ENCODE data around the gene SYPL1. TPM values are rescaled to one million over a fixed set of nuclear protein-coding genes. Genes with fewer than 3 reads are reported as not detected.

Gene SYPL1
- total RNA-seq, 2 donors from 2014 or later, result 87.9 to 132 TPM

DNA sequence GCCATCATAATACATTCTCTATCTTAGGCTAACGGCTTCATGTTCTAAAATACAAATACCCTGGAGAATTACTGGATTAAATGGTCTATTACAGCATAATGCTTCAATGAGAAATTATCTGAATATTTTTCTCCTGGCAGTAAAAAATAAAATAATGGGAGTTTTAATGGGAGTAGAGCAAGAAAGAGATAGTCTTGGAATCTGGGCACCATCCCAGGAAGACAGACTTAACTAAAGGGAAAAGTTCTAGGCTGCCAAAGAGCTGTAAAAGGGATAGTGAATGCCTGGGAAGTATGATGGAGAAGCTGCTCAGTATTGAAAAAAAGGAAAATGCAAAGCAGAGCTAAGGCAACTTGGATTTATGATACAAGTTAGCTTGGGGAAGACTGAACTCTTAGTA, 12.1 kb upstream of the SYPL1 start:
- Histone ChIP-seq H3K9me3 (no peaks in the 10 kb centered on the region), H3K36me3 (no peaks in the 10 kb centered on the region), H3K27ac (no peak overlapping the region), H3K27me3 (replicated peaks; ENCODE audit: insufficient read depth) (no peaks in the 10 kb centered on the region), H3K4me1 (replicated peaks) (no peaks in the 10 kb centered on the region), H3K4me3 (no peak overlapping the region)
- no peak for DNase-seq (ENCODE audit: low spot score)
- intact Hi-C loops (cut with DNase I), result no loop called here
- TF ChIP-seq POLR2A (IDR thresholded peaks at IDR 0.05) (no peak), CTCF (IDR thresholded peaks at IDR 0.05) (no peak), POLR2AphosphoS5 (IDR thresholded peaks at IDR 0.05) (no peak)
- WGBS, result 62% methylated on average over 1 of the region's 1 CpG

- TF ChIP-seq POLR2AphosphoS5 (IDR thresholded peaks at IDR 0.05) (no peak), CTCF (IDR thresholded peaks at IDR 0.05) (no peak), POLR2A (IDR thresholded peaks at IDR 0.05) (no peak)
- Histone ChIP-seq H3K9me3 (no peaks in the 10 kb centered on the region), H3K4me3 (no peak overlapping the region), H3K36me3 (no peaks in the 10 kb centered on the region), H3K27ac (no peak overlapping the region), H3K4me1 (replicated peaks) (no peaks in the 10 kb centered on the region), H3K27me3 (replicated peaks; ENCODE audit: insufficient read depth) (no peaks in the 10 kb centered on the region)
- 37% methylated on average over 1 of the region's 1 CpG for WGBS
- no peak for DNase-seq (ENCODE audit: low spot score)
- intact Hi-C loops (cut with DNase I), result no loop called here
These were observed 10.6 kb upstream of the SYPL1 start for GRCh38 chr7:106122713-106123112.

DNA sequence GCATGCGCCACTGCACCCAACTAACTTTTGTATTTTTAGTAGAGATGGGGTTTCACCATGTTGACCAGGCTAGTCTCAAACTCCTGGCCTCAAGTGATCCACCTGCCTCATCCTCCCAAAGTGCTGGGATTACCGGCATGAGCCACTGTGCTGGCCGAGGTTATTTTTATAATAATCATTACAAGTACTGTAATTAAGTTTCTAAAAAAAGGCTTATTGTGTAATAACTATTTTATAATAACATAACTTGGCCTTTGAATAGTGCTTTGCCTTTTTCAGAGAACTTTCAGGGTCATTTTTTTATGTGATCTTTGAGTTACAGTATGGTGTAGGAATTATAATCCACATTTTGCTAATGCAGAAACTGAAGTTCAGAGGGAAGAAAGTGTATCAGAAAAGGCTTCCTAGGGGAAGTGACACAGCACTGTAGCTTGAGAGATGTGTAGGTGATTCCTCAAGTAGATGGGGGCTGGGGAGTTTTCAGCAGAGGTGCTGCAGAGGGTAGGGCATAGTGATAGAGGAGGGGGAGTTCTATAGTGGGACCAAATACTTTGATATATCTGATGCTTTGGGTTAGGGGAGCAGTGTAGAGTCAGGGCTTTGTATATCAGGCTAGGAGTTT, 9.2 kb upstream of the SYPL1 start:
- intact Hi-C loops (cut with DNase I), result no loop called here
- no peak for DNase-seq (ENCODE audit: low spot score)
- Histone ChIP-seq H3K27me3 (replicated peaks; ENCODE audit: insufficient read depth) (no peaks in the 10 kb centered on the region), H3K27ac (no peak overlapping the region), H3K4me1 (replicated peaks) (no peaks in the 10 kb centered on the region), H3K9me3 (no peaks in the 10 kb centered on the region), H3K4me3 (no peak overlapping the region), H3K36me3 (no peaks in the 10 kb centered on the region)
- 85% methylated on average over 3 of the region's 3 CpGs for WGBS
- no peak for TF ChIP-seq CTCF (IDR thresholded peaks at IDR 0.05)

- TF ChIP-seq POLR2A (IDR thresholded peaks at IDR 0.05), result no peak
- TF ChIP-seq CTCF (IDR thresholded peaks at IDR 0.05), result no peak
- no peak for TF ChIP-seq POLR2AphosphoS5 (IDR thresholded peaks at IDR 0.05)
- 93% methylated on average over 2 of the region's 2 CpGs for WGBS
- H3K27me3 ChIP-seq (replicated peaks; ENCODE audit: insufficient read depth), result no peaks in the 10 kb centered on the region
- H3K4me3 ChIP-seq, result no peak overlapping the region
- H3K36me3 ChIP-seq, result no peaks in the 10 kb centered on the region
- H3K9me3 ChIP-seq, result no peaks in the 10 kb centered on the region
- no peaks in the 10 kb centered on the region for H3K4me1 ChIP-seq (replicated peaks)
- DNase-seq (ENCODE audit: low spot score), result no peak
- no peak overlapping the region for H3K27ac ChIP-seq
- intact Hi-C loops (cut with DNase I), result no loop called here
These were observed 8.4 kb upstream of the SYPL1 start for GRCh38 chr7:106120500-106120899.

GRCh38 chr7:106119719-106120118, 7.6 kb upstream of the SYPL1 start:
- no peak for DNase-seq (ENCODE audit: low spot score)

More at GRCh38 chr7:106119719-106120118, 7.6 kb upstream of the SYPL1 start:
- Histone ChIP-seq H3K4me1 (replicated peaks) (no peaks in the 10 kb centered on the region), H3K27ac (no peak overlapping the region), H3K27me3 (replicated peaks; ENCODE audit: insufficient read depth) (no peaks in the 10 kb centered on the region), H3K9me3 (no peaks in the 10 kb centered on the region), H3K36me3 (no peaks in the 10 kb centered on the region), H3K4me3 (no peak overlapping the region)
- no peak for TF ChIP-seq CTCF (IDR thresholded peaks at IDR 0.05)
- 88% methylated on average over 3 of the region's 3 CpGs for WGBS
- intact Hi-C loops (cut with DNase I), result no loop called here

All from prostate gland (tissue), 2 donors.